Measurements from ENCODE around the gene AP2M1.

AP2M1 gene

GRCh38 chr3:184165543-184165942 is 9.1 kb upstream of the AP2M1 start:
- in situ Hi-C loops (cut with MboI; ENCODE audit: low pct_unique_long_range_greater_than_20kb, low sequenced_read_pairs, unreplicated experiment): no loop called here
- no peak for TF ChIP-seq CTCF (IDR thresholded peaks at IDR 0.05; ENCODE audit: extremely low read depth, insufficient read depth, missing control alignments)
- no peak for DNase-seq (ENCODE audit: low spot score)

GRCh38 chr3:184166671-184167070 is 8.0 kb upstream of the AP2M1 start:
- DNase-seq (ENCODE audit: low spot score): no peak
- no peak for TF ChIP-seq CTCF (IDR thresholded peaks at IDR 0.05; ENCODE audit: extremely low read depth, insufficient read depth, missing control alignments)
- in situ Hi-C loops (cut with MboI; ENCODE audit: low pct_unique_long_range_greater_than_20kb, low sequenced_read_pairs, unreplicated experiment): no loop called here

GRCh38 chr3:184167786-184168185 is 6.9 kb upstream of the AP2M1 start:
- in situ Hi-C loops (cut with MboI; ENCODE audit: low pct_unique_long_range_greater_than_20kb, low sequenced_read_pairs, unreplicated experiment): no loop called here
- no peak for DNase-seq (ENCODE audit: low spot score)
- TF ChIP-seq CTCF (IDR thresholded peaks at IDR 0.05; ENCODE audit: extremely low read depth, insufficient read depth, missing control alignments): no peak

- no peak for DNase-seq (ENCODE audit: low spot score)
- in situ Hi-C loops (cut with MboI; ENCODE audit: low pct_unique_long_range_greater_than_20kb, low sequenced_read_pairs, unreplicated experiment): no loop called here
- no peak for TF ChIP-seq CTCF (IDR thresholded peaks at IDR 0.05; ENCODE audit: extremely low read depth, insufficient read depth, missing control alignments)
Observed at GRCh38 chr3:184168363-184169120, 6.1 kb upstream of the AP2M1 start.

- no peak for DNase-seq (ENCODE audit: low spot score)
- no peak for TF ChIP-seq CTCF (IDR thresholded peaks at IDR 0.05; ENCODE audit: extremely low read depth, insufficient read depth, missing control alignments)
- in situ Hi-C loops (cut with MboI; ENCODE audit: low pct_unique_long_range_greater_than_20kb, low sequenced_read_pairs, unreplicated experiment): no loop called here
Observed at GRCh38 chr3:184169896-184170875, 4.5 kb upstream of the AP2M1 start.

- in situ Hi-C loops (cut with MboI; ENCODE audit: low pct_unique_long_range_greater_than_20kb, low sequenced_read_pairs, unreplicated experiment): no loop called here
- TF ChIP-seq CTCF (IDR thresholded peaks at IDR 0.05; ENCODE audit: extremely low read depth, insufficient read depth, missing control alignments): no peak
- peak; percentile 56 for DNase-seq (ENCODE audit: low spot score)
Observed at GRCh38 chr3:184171562-184171961, 3.1 kb upstream of the AP2M1 start.
